ENCODE measurements around the gene SAMM50.

SAMM50 gene

DNA sequence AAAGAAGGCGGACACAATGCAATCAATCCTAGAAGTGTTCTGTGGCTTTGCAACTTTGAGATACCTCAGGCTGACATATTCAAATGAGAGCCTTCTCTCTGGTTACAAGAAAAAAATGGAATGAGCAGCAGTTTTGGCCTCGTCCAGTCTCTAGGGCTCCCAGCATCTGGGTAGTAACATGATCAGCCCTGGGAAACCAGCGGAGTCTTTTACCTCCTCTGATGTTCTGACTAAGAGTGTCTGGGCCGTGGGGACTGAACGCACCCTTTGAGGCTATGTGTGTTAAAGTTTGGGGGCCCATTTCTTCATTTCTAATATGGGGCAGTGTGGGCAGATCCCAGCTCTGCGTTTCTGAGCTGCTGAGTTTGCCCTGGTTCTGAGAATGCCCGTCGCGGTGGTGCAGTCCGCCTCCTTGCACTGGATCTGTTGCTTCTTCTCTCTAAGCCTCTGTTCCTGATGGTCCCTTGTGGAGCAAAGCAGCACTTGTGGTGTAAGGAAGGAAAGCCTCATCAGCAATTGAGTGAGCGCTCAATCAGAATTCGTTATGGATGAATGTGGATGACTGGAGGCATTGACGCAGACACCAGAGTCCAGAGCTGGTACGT, 77.0 kb downstream of the SAMM50 start:
- H3K4me3 ChIP-seq (ENCODE audit: low read depth, low read length) = no peak overlapping the region
- TF ChIP-seq, protein P1, sequence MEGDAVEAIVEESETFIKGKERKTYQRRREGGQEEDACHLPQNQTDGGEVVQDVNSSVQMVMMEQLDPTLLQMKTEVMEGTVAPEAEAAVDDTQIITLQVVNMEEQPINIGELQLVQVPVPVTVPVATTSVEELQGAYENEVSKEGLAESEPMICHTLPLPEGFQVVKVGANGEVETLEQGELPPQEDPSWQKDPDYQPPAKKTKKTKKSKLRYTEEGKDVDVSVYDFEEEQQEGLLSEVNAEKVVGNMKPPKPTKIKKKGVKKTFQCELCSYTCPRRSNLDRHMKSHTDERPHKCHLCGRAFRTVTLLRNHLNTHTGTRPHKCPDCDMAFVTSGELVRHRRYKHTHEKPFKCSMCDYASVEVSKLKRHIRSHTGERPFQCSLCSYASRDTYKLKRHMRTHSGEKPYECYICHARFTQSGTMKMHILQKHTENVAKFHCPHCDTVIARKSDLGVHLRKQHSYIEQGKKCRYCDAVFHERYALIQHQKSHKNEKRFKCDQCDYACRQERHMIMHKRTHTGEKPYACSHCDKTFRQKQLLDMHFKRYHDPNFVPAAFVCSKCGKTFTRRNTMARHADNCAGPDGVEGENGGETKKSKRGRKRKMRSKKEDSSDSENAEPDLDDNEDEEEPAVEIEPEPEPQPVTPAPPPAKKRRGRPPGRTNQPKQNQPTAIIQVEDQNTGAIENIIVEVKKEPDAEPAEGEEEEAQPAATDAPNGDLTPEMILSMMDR (IDR thresholded peaks at IDR 0.05; ENCODE audit: borderline replicate concordance, insufficient read depth, low read depth, low read length) = no peak

GRCh38 chr22:44033287-44033686, 78.0 kb downstream of the SAMM50 start:
- H3K4me3 ChIP-seq (ENCODE audit: low read depth, low read length) = no peak overlapping the region

GRCh38 chr22:44033694-44034093, 78.5 kb downstream of the SAMM50 start:
- TF ChIP-seq, protein P1 (IDR thresholded peaks at IDR 0.05; ENCODE audit: borderline replicate concordance, insufficient read depth, low read depth, low read length) = no peak
- H3K4me3 ChIP-seq (ENCODE audit: low read depth, low read length) = no peak overlapping the region

More at GRCh38 chr22:44033287-44033686, 78.0 kb downstream of the SAMM50 start:
- TF ChIP-seq, protein P1 (IDR thresholded peaks at IDR 0.05; ENCODE audit: borderline replicate concordance, insufficient read depth, low read depth, low read length) = no peak

DNA sequence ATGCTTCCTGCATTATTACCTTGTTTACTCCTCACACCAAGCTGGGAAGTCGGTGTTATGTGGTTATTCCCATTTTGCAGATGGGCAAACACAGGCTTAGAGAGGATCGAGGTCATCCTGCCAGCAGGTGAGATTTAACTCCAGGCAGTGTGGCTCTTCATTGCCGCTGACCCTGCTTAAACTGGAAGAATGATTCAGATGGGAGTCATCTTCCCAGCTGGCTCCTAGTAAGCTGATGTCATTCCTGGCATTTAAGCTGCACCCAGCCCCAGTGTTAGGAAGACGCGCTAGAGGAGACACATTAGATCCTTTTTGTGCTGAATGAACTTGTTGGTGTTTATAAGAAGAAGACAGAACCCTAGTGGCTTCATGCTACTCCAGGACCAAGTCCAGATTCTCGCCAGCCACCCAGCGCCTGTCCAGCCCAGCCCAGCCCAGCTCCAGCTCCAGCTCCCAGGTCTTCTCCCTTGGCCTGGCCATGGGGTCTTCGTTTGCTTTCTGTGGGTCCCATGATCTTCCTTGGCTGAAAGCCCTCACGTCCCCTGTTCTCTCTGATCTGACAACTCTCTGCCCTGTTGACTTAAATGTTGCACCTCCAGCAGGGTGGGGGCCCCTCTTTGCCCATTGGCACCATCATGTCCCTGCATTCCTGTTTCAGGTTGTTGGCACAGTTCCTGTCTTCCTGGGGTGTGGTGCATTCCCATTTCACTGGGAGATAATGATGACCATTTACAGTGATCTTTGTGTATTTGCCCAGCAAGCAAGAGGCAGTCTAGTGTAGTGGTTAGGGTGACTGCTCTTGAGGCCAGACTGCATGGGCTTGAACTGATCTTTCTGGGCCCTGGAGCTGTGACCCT, 82.5 kb downstream of the SAMM50 start:
- H3K4me3 ChIP-seq (ENCODE audit: low read depth, low read length) = no peak overlapping the region
- TF ChIP-seq, protein P1 (IDR thresholded peaks at IDR 0.05; ENCODE audit: borderline replicate concordance, insufficient read depth, low read depth, low read length) = no peak

GRCh38 chr22:44039566-44040171, 84.4 kb downstream of the SAMM50 start:
- H3K4me3 ChIP-seq (ENCODE audit: low read depth, low read length) = no peak overlapping the region
- TF ChIP-seq, protein P1 (IDR thresholded peaks at IDR 0.05; ENCODE audit: borderline replicate concordance, insufficient read depth, low read depth, low read length) = no peak

- TF ChIP-seq, protein P1 (IDR thresholded peaks at IDR 0.05; ENCODE audit: borderline replicate concordance, insufficient read depth, low read depth, low read length) = no peak
- no peak overlapping the region for H3K4me3 ChIP-seq (ENCODE audit: low read depth, low read length)
These were observed 87.3 kb downstream of the SAMM50 start for GRCh38 chr22:44042249-44043218.

Data from GM12875 (cell line).